ENCODE results near the gene PERCC1.

PERCC1 gene

GRCh38 chr16:1387331-1387730, 43.5 kb upstream of the PERCC1 start:
- H3K4me1 ChIP-seq (ENCODE audit: control insufficient read depth in 1 of 2, insufficient read depth in 2 of 2, low read length in 2 of 2): no peaks in the 10 kb centered on the region
- no peaks in the 10 kb centered on the region for H3K27me3 ChIP-seq (ENCODE audit: insufficient read depth, low read length)
- H3K9ac ChIP-seq (ENCODE audit: low read length): no peak overlapping the region
- H3K4me3 ChIP-seq (ENCODE audit: low read depth, low read length): no peak overlapping the region
- no peak overlapping the region for H2BK120ac ChIP-seq (ENCODE audit: insufficient read depth, low read length, poor library complexity)
- no peak overlapping the region for H3K18ac ChIP-seq (ENCODE audit: low read length)
- no peak overlapping the region for H3K23ac ChIP-seq (ENCODE audit: low read length)
- H2AFZ ChIP-seq (ENCODE audit: insufficient read depth, low read length, poor library complexity): no peak overlapping the region
- no peak overlapping the region for H4K91ac ChIP-seq (ENCODE audit: low read depth, low read length)
- no peaks in the 10 kb centered on the region for H3K79me2 ChIP-seq (ENCODE audit: control insufficient read depth, insufficient read depth, low read length, poor library complexity)
- H3K14ac ChIP-seq (ENCODE audit: low read length): no peak overlapping the region
- DNase-seq: no peak
- no peak overlapping the region for H3K4me2 ChIP-seq (ENCODE audit: low read length)
- no peak overlapping the region for H4K12ac ChIP-seq (ENCODE audit: low read depth, low read length)
- no peak overlapping the region for H2BK5ac ChIP-seq (ENCODE audit: low read depth, low read length, poor library complexity)
- no peak overlapping the region for H3K27ac ChIP-seq (ENCODE audit: low read depth, low read length)
- peaks cover 3% of the 10 kb centered on the region for H3K9me3 ChIP-seq (ENCODE audit: insufficient read depth, low read depth, low read length)
- H2BK12ac ChIP-seq (ENCODE audit: low read length): no peak overlapping the region
- H4K8ac ChIP-seq (ENCODE audit: low read depth, low read length): no peak overlapping the region
- peaks cover 27 to 28% of the 10 kb centered on the region in 2 experiments for H3K36me3 ChIP-seq (ENCODE audit: control insufficient read depth in 1 of 2, insufficient read depth in 2 of 2, low read length in 2 of 2)
- no peak overlapping the region for H3K4ac ChIP-seq (ENCODE audit: low read depth, low read length)
- H3K79me1 ChIP-seq (ENCODE audit: low read length): no peaks in the 10 kb centered on the region
- no CpG with 5 or more reads among the region's 16 CpGs for WGBS (ENCODE audit: extremely low coverage, insufficient coverage, insufficient read length)
- no peak overlapping the region for H2AK5ac ChIP-seq (ENCODE audit: low read length)

GRCh38 chr16:1389762-1390161, 41.1 kb upstream of the PERCC1 start:
- no peak overlapping the region for H2BK12ac ChIP-seq (ENCODE audit: low read length)
- no peaks in the 10 kb centered on the region for H3K27me3 ChIP-seq (ENCODE audit: insufficient read depth, low read length)
- no peak overlapping the region for H3K18ac ChIP-seq (ENCODE audit: low read length)
- H3K23ac ChIP-seq (ENCODE audit: low read length): no peak overlapping the region
- H3K36me3 ChIP-seq (ENCODE audit: control insufficient read depth in 1 of 2, insufficient read depth in 2 of 2, low read length in 2 of 2): peaks cover 31 to 35% of the 10 kb centered on the region in 2 experiments
- H3K4me2 ChIP-seq (ENCODE audit: low read length): no peak overlapping the region
- H3K79me2 ChIP-seq (ENCODE audit: control insufficient read depth, insufficient read depth, low read length, poor library complexity): no peaks in the 10 kb centered on the region
- H4K91ac ChIP-seq (ENCODE audit: low read depth, low read length): no peak overlapping the region
- no peak overlapping the region for H3K14ac ChIP-seq (ENCODE audit: low read length)
- no peak overlapping the region for H2AFZ ChIP-seq (ENCODE audit: insufficient read depth, low read length, poor library complexity)
- H2BK120ac ChIP-seq (ENCODE audit: insufficient read depth, low read length, poor library complexity): no peak overlapping the region
- no CpG with 5 or more reads among the region's 7 CpGs for WGBS (ENCODE audit: extremely low coverage, insufficient coverage, insufficient read length)
- no peak overlapping the region for H4K8ac ChIP-seq (ENCODE audit: low read depth, low read length)
- H3K27ac ChIP-seq (ENCODE audit: low read depth, low read length): no peak overlapping the region
- H3K9ac ChIP-seq (ENCODE audit: low read length): no peak overlapping the region
- no peak for DNase-seq
- H3K4me1 ChIP-seq (ENCODE audit: control insufficient read depth in 1 of 2, insufficient read depth in 2 of 2, low read length in 2 of 2): no peaks in the 10 kb centered on the region
- no peak overlapping the region for H3K4ac ChIP-seq (ENCODE audit: low read depth, low read length)
- no peak overlapping the region for H2BK5ac ChIP-seq (ENCODE audit: low read depth, low read length, poor library complexity)
- no peak overlapping the region for H2AK5ac ChIP-seq (ENCODE audit: low read length)
- H3K4me3 ChIP-seq (ENCODE audit: low read depth, low read length): no peak overlapping the region
- peaks cover 4% of the 10 kb centered on the region for H3K9me3 ChIP-seq (ENCODE audit: insufficient read depth, low read depth, low read length)
- H3K79me1 ChIP-seq (ENCODE audit: low read length): no peaks in the 10 kb centered on the region
- no peak overlapping the region for H4K12ac ChIP-seq (ENCODE audit: low read depth, low read length)

DNA sequence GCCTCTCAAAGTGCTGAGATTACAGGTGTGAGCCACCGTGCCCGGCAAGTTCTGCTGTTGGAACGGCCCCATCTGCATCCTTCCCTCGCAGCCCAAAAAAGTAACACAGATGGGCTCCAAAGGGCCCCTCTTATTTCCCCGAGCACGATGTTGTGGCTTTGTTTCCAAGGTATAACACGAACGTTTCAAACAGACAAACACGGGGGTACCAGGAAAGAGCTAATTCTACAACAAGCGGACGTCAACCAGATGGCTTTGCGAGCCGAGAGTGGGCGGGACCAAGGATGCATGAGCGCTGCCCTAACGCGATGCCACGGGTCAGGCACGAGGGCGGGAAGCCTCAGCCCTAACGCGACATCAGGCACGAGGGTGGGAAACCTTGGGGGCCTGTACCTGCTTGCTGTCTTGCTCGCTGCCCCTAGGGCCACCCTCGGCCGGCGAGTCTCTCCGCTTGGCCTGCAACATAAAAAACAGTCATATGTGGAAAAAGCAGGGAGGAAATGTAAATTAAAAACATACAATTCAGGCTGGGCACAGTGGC, 40.6 kb upstream of the PERCC1 start:
- Histone ChIP-seq H2BK120ac (ENCODE audit: insufficient read depth, low read length, poor library complexity) (no peak overlapping the region), H3K4ac (ENCODE audit: low read depth, low read length) (no peak overlapping the region), H3K9me3 (ENCODE audit: insufficient read depth, low read depth, low read length) (peaks cover 4% of the 10 kb centered on the region), H3K4me1 (ENCODE audit: control insufficient read depth in 1 of 2, insufficient read depth in 2 of 2, low read length in 2 of 2) (no peaks in the 10 kb centered on the region), H3K14ac (ENCODE audit: low read length) (no peak overlapping the region), H3K23ac (ENCODE audit: low read length) (no peak overlapping the region), H2BK5ac (ENCODE audit: low read depth, low read length, poor library complexity) (no peak overlapping the region), H4K8ac (ENCODE audit: low read depth, low read length) (no peak overlapping the region), H3K4me3 (ENCODE audit: low read depth, low read length) (no peak overlapping the region), H3K18ac (ENCODE audit: low read length) (no peak overlapping the region), H3K79me2 (ENCODE audit: control insufficient read depth, insufficient read depth, low read length, poor library complexity) (no peaks in the 10 kb centered on the region), H2AFZ (ENCODE audit: insufficient read depth, low read length, poor library complexity) (no peak overlapping the region), H3K4me2 (ENCODE audit: low read length) (no peak overlapping the region), H3K36me3 (ENCODE audit: control insufficient read depth in 1 of 2, insufficient read depth in 2 of 2, low read length in 2 of 2) (peaks cover 27 to 34% of the 10 kb centered on the region in 2 experiments), H3K9ac (ENCODE audit: low read length) (no peak overlapping the region), H3K79me1 (ENCODE audit: low read length) (no peaks in the 10 kb centered on the region), H4K91ac (ENCODE audit: low read depth, low read length) (no peak overlapping the region), H2BK12ac (ENCODE audit: low read length) (no peak overlapping the region), H2AK5ac (ENCODE audit: low read length) (no peak overlapping the region), H4K12ac (ENCODE audit: low read depth, low read length) (no peak overlapping the region), H3K27me3 (ENCODE audit: insufficient read depth, low read length) (no peaks in the 10 kb centered on the region), H3K27ac (ENCODE audit: low read depth, low read length) (no peak overlapping the region)
- WGBS (ENCODE audit: extremely low coverage, insufficient coverage, insufficient read length): no CpG with 5 or more reads among the region's 28 CpGs
- no peak for DNase-seq

DNA sequence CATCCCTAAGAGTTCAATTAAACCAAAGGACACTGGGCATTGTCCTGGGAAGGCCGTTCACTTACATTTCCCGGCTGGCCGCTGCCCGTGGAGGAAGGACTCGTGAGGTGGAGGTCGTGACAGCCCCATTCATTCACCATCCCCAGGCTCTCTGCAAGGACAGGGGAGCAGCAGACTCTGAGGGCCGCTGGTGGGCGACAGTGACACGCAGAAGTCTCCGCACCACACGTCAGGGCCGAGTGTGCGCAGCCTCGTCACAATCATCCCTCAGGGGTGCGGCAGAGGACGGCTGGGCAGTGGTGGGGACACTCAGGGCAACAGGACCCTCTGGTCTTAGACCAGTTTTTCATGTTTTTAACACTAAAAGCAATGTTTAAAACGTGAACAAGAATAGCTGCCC, 38.1 kb upstream of the PERCC1 start:
- Histone ChIP-seq H3K4me3 (ENCODE audit: low read depth, low read length) (no peak overlapping the region), H2BK120ac (ENCODE audit: insufficient read depth, low read length, poor library complexity) (no peak overlapping the region), H3K4ac (ENCODE audit: low read depth, low read length) (no peak overlapping the region), H3K27me3 (ENCODE audit: insufficient read depth, low read length) (no peaks in the 10 kb centered on the region), H3K9ac (ENCODE audit: low read length) (no peak overlapping the region), H3K79me2 (ENCODE audit: control insufficient read depth, insufficient read depth, low read length, poor library complexity) (no peaks in the 10 kb centered on the region), H3K18ac (ENCODE audit: low read length) (no peak overlapping the region), H3K27ac (ENCODE audit: low read depth, low read length) (no peak overlapping the region), H3K9me3 (ENCODE audit: insufficient read depth, low read depth, low read length) (peaks cover 4% of the 10 kb centered on the region), H3K23ac (ENCODE audit: low read length) (no peak overlapping the region), H4K12ac (ENCODE audit: low read depth, low read length) (no peak overlapping the region), H3K4me2 (ENCODE audit: low read length) (no peak overlapping the region), H3K36me3 (ENCODE audit: control insufficient read depth in 1 of 2, insufficient read depth in 2 of 2, low read length in 2 of 2) (peaks cover 35 to 38% of the 10 kb centered on the region in 2 experiments), H3K4me1 (ENCODE audit: control insufficient read depth in 1 of 2, insufficient read depth in 2 of 2, low read length in 2 of 2) (no peaks in the 10 kb centered on the region), H2AFZ (ENCODE audit: insufficient read depth, low read length, poor library complexity) (no peak overlapping the region), H4K8ac (ENCODE audit: low read depth, low read length) (no peak overlapping the region), H2BK12ac (ENCODE audit: low read length) (no peak overlapping the region), H2AK5ac (ENCODE audit: low read length) (no peak overlapping the region), H3K14ac (ENCODE audit: low read length) (no peak overlapping the region), H4K91ac (ENCODE audit: low read depth, low read length) (no peak overlapping the region), H2BK5ac (ENCODE audit: low read depth, low read length, poor library complexity) (no peak overlapping the region), H3K79me1 (ENCODE audit: low read length) (no peaks in the 10 kb centered on the region)
- WGBS (ENCODE audit: extremely low coverage, insufficient coverage, insufficient read length): no CpG with 5 or more reads among the region's 17 CpGs
- no peak for DNase-seq

All from trophoblast cell (in vitro differentiated cells and primary cell).